HG02852 (cell line): ENCODE data around the gene AADACL2.
"Not testable (repeated sequence)": the region's sequence is repeated elsewhere in the genome, so short reads cannot be mapped to it uniquely, and the experiment has no call there.

Source experiments
- ATAC-seq: cut with Tn5 transposase; IDR thresholded peaks from one replicate; pipeline ENCODE4 v1.9.1; 2021; ENCODE audit warnings: mild to moderate bottlenecking, moderate library complexity; ENCODE audit not compliant: unreplicated experiment

Gene AADACL2

GRCh38 chr3:151733613-151734012, at the start of gene AADACL2:
Gene AADACL2 (plus strand): TSS chr3:151733927. CDS start chr3:151734036, 109 bp downstream.
- no peak for ATAC-seq

DNA sequence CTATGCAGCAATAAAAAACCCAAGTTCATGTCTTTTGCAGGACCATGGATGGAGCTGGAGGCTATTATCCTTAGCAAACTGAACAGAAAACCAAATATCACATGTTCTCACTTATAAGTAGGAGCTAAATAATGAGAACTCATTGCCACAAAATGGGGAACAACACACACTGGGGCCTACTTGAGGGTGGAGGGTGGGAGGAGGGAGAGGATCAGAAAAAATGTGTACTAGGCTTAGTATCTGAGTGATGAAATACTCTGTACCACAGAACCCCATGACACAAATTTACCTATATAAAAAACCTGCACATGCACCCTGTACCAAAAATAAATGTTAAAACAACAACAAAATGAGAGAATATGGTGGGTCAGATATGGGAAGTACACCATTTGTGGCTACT, 49.6 kb upstream of the AADACL2 start:
- no peak for ATAC-seq

DNA sequence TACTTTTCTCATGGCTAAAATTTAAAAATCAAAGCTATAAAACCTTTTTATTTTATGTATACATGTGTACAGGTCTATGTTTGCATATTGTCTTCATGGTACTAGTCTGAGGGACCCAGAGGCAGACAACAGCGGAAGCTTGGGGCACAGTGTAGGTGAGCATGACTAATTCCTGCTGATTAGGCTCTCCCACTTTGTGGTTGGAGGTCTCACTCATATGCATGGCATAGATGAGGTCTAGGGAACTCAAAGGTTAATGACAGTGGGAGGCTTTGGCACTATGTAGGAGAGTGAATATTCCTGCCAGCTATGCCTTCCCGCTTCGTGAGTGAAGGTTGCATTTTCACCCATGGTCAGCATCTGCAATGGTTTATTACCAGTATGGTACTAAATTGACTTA, 47.5 kb upstream of the AADACL2 start:
- no peak for ATAC-seq

DNA sequence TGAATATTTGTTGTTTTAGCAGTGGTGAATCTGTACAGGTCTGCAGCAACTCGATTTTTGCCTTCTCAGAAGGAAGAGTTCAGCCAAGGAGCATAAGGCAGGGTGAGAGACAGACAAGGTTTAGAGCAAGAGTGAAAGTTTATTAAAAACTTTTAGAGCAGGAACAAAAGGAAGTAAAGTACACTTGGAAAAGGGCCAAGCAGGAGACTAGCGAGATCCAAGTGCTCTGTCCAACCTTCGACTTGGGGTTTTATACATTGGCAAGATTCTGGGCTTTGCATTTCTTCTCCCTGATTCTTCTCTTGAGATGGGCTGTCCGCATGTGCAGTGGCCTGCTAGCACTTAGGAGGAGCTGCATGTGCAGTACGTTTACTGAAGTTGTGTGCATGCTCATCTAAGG, 46.7 kb upstream of the AADACL2 start:
- no peak for ATAC-seq

GRCh38 chr3:151688571-151688970, 45.2 kb upstream of the AADACL2 start:
- no peak for ATAC-seq

DNA sequence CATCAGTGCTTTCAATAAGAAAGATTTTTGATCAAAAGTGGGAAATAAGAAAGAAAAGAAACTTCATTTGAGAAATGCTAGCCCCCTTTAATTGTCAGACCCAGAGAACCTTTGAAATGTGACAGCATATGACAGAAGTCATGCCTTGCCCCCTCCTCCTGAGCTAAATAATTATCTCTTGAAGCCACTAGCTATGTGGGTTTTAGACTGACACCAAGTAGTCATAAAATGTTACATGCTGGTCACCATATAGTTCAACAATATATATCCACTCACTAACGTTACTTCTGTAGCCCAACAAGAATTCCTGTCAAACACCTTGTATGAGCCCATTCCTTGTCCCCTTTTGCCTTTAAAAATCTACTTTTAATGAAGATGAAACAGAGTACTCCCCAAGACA, 43.1 kb upstream of the AADACL2 start:
- ATAC-seq, result no peak

- no peak for ATAC-seq
These were observed 36.2 kb upstream of the AADACL2 start for GRCh38 chr3:151697496-151697895.

- ATAC-seq, result no peak
These were observed 26.5 kb upstream of the AADACL2 start for GRCh38 chr3:151707216-151707615.

DNA sequence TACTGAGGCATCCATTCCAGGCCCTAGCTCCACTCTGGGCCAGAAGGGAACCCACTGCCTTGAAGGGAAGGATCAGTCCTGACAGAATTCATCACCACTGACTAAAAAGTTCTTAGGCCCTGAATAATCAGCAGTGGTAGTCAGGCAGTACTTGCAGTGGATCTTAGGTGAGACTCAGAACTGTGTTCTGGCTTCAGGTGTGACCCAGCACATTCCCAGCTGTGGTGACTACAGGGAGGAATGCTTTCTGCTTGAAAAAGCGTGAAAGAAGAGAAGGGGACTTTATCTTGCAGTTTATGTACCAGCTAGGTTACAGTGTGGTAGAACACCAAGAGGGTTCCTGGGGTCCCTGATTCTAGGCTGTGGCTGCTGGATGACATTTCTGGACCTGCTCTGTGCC, 24.9 kb upstream of the AADACL2 start:
- ATAC-seq, result no peak

- ATAC-seq, result no peak
These were observed 23.9 kb upstream of the AADACL2 start for GRCh38 chr3:151709847-151710246.

GRCh38 chr3:151721294-151721693, 12.4 kb upstream of the AADACL2 start:
- ATAC-seq, result no peak

DNA sequence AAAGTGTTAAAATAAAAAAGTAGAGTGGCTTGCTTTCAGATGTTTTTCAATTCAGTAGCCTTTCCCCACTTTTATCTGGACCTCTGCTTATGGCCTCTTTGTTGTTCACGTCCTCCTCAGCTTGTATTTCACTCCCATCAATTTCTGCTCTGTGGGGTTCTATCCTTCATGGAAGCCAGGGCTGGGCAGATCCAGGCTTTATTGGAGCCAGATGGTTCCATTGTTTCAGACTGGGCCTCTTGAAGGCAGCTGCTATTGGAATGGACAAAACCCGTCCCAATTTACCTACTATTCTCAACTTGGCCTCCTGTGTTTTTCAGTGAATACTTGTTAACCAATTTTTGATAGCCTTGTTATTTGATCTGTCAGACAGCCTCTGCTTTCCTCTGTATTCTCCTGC, 10.9 kb upstream of the AADACL2 start:
- no peak for ATAC-seq

- no peak for ATAC-seq
These were observed 8.9 kb upstream of the AADACL2 start for GRCh38 chr3:151724576-151725562.

- ATAC-seq, result no peak
These were observed 7.7 kb upstream of the AADACL2 start for GRCh38 chr3:151726016-151726415.

- no peak for ATAC-seq
These were observed 866 bp upstream of the AADACL2 start for GRCh38 chr3:151732861-151733260.

DNA sequence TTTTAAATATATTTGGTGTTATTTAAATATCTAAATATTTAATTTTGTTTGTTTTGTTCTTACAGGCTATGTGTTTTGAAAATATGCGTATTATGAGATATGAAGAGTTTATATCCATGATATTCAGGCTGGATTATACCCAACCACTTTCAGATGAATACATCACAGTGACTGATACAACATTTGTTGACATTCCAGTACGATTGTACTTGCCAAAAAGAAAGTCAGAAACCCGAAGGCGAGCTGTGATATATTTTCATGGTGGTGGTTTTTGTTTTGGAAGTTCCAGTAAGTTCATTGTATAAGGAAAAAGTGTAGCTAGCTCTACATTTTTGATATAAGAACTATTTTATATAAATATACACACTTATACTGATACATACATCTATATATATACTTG, 6.9 kb downstream of the AADACL2 start:
- no peak for ATAC-seq

DNA sequence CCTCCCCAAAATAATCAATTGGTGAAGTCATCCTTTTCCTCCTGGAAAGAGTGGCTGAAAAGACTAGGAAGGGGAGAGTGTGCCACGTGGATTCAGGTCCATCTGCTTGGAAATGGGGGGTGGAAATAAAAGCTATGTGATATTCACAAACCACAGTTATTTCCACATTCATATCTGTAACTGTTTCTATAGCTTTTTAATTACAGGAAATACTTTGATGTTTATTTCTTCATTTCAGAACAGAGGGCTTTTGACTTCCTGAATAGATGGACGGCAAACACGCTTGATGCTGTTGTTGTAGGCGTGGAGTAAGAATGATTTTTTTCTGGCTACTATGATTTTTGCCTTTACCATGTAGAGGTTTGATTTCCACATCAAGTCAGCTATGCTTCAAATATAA, 10.1 kb downstream of the AADACL2 start:
- no peak for ATAC-seq

DNA sequence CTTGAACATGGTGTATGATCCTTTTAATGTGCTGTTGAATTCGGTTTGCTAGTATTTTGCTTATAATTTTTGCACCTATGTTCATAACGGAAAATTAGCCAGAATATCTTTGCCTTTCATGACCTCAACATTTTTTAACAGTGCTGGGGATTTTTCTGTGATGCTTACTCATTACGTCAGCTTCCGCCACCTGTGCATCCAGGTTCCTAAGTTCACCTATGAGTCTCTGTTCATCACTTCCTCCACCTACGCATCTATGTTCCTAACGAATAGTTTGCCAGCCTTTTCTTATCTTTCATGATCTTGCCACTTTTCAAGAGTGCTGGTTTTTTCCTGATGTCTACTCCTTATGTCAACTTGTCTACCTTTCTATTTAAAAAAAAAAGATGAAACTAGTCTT, 16.5 kb downstream of the AADACL2 start:
- ATAC-seq, result no peak

DNA sequence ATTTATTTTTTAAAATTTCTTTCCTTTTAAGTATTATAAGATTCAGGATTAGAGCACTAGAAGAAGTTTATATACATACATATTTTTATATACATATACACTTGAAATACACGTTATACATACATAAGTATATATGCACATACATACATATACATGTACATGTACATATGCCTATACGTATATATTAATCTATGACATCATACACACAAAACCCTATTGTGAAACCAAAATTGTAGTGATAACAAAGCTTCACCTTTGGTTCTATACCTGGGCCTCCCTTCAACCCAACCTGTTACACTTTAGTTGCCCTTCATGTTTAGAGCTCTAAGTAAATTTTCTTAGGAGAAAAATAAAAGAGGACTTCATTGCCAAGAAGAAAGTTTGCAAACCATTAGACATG, 17.0 kb downstream of the AADACL2 start:
- ATAC-seq, result no peak

- no peak for ATAC-seq
These were observed 17.4 kb downstream of the AADACL2 start for GRCh38 chr3:151751161-151751560.

DNA sequence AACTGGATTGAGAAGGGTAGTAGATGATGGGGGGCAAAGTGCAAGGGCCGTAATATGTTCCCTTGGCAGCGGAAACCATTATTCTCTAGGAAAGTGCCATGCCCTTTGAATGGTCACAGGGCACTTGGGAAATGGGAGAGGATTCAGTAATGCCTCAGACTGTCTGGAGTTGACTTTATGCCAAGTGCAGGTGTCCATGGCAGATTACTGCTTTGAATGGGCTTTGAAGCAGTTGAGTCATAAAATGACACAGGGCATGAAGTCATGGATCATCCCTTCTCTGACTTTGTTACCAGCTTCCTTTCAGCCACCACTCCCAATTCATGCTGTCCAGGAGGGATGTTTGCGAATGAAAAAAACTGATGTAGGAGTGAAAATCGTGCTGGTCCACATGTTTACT, 20.1 kb downstream of the AADACL2 start:
- ATAC-seq, result no peak

- ATAC-seq, result no peak
These were observed 27.9 kb downstream of the AADACL2 start for GRCh38 chr3:151761581-151761980.

DNA sequence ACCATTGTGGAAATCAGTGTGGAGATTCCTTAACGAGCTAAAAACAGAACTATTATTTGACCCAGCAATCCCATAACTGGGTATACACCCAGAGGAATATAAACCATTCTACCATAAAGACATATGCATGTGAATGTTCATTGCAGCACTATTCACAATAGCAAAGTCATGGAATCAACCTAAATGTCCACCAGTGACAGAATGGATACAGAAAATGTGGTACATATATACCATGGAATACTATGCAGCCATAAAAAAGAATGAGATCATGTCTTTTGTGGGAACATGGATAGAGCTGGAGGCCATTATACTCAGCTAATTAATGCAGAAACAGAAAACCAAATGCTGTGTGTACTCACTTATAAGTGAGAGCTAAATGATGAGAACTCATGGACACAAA, 31.0 kb downstream of the AADACL2 start:
- ATAC-seq, result not testable (repeated sequence)
